ENCODE data around the gene PRKCG. TPM values are rescaled to one million over a fixed set of nuclear protein-coding genes. Genes with fewer than 3 reads are reported as not detected.
A peak's percentile ranks its signal among the peaks of the same experiment; 100 is the strongest.

The PRKCG gene
- total and polyA plus RNA-seq, 2 of the 8 experiments (the other 6 are each of a cell fraction or from before 2014, with no cell fraction given), result 6.1 to 10.6 TPM

DNA sequence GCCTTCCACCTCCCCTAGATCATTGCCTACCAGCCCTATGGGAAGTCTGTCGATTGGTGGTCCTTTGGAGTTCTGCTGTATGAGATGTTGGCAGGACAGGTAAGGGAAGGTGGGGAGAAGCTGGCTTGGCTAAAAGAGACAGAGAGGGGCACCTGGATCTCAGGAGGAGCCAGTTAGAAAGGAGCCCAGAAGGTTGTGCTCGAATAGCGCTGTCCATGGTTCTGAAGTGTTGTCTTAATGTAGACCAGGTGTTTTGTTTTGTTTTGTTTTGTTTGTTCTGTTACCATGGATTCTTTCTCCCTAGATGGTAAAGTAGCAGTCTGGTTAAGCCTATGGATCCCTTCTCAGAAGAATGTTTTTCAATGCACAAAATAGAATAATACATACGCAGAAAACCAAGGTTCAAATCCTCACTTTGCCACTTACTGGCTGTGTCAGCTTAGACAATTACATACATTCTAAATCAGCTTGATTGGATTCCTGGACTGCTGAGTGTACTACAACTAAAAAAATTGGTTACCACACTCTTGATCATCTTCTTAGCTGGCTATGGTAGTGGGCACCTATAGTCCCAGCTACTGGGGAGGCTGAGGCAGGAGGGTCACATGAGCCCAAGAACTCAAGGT lies 21.2 kb downstream of the PRKCG start:
- Histone ChIP-seq H2BK20ac (ENCODE audit: low read length) (no peak overlapping the region), H3K79me1 (ENCODE audit: low read depth, low read length) (0 out of 2 replicates have a peak, but pooled peaks cover 2% of the 10 kb centered on the region), H3K79me2 (ENCODE audit: control insufficient read depth in 1 of 2, insufficient read depth in 2 of 2, low read length in 2 of 2) (no peaks in the 10 kb centered on the region), H3K56ac (replicated peaks; ENCODE audit: insufficient read length, low read depth, low read length) (no peak overlapping the region), H3K27me3 (replicated peaks in 1 of 4; ENCODE audit: control insufficient read depth in 3 of 4, extremely low read depth in 1 of 4, insufficient read depth in 3 of 4, low read length in 3 of 4) (peaks cover 0 to 17% (median 13%) of the 10 kb centered on the region in 4 experiments; a peak in 5 of 7 replicates), H3K27ac (ENCODE audit: low read depth, low read length) (peak overlapping the region; percentile 32; the same call in 1 of the 2 replicates), H3K23me2 (ENCODE audit: low read depth, low read length) (peaks cover 8% of the 10 kb centered on the region), H3K4me1 (replicated peaks in 1 of 4; ENCODE audit: control insufficient read depth in 3 of 4, insufficient read depth in 4 of 4, low read length in 3 of 4) (peaks cover 0 to 15% (median 7%) of the 10 kb centered on the region in 4 experiments; a peak in 5 of 7 replicates), H4K8ac (ENCODE audit: extremely low read depth, insufficient read depth, low read length) (no peak overlapping the region), H2BK15ac (ENCODE audit: low read length) (no peak overlapping the region), H4K5ac (ENCODE audit: insufficient read length, low read depth, low read length) (no peak overlapping the region), H3K18ac (ENCODE audit: extremely low read depth, low read length) (no peak overlapping the region), H2BK120ac (replicated peaks; ENCODE audit: low read depth, low read length) (no peak overlapping the region), H3K9ac (replicated peaks in 1 of 4; ENCODE audit: extremely low read depth in 1 of 4, low read depth in 3 of 4, low read length in 3 of 4) (no peak overlapping the region), H3K9me3 (ENCODE audit: insufficient read depth in 2 of 2, low read depth in 1 of 2, low read length in 1 of 2) (no peaks in the 10 kb centered on the region), H3K36me3 (ENCODE audit: control insufficient read depth in 2 of 4, insufficient read depth in 4 of 4, low read length in 3 of 4) (peaks cover 0 to 8% (median 2%) of the 10 kb centered on the region in 4 experiments; a peak in 4 of 8 replicates), H2BK12ac (ENCODE audit: low read depth, low read length) (no peak overlapping the region), H3K14ac (ENCODE audit: insufficient read length) (no peak overlapping the region), H3K23ac (ENCODE audit: insufficient read length) (no peak overlapping the region), H4K20me1 (replicated peaks in 1 of 2; ENCODE audit: control insufficient read depth in 1 of 2, insufficient read depth in 2 of 2, low read length in 2 of 2) (peaks cover 0 to 3% of the 10 kb centered on the region in 2 experiments), H3K4me3 (ENCODE audit: extremely low read depth in 1 of 4, insufficient read depth in 2 of 4, low read depth in 3 of 4, low read length in 4 of 4) (no peak overlapping the region), H2AK5ac (ENCODE audit: low read depth, low read length) (peak overlapping the region; percentile 87; the same call in 1 of the 2 replicates), H2BK5ac (ENCODE audit: low read depth, low read length) (no peak overlapping the region), H3K4me2 (ENCODE audit: insufficient read depth in 1 of 2, low read depth in 2 of 2, low read length in 2 of 2) (no peak overlapping the region), H2AFZ (ENCODE audit: low read length) (no peak overlapping the region), H3K4ac (replicated peaks; ENCODE audit: insufficient read length, low read depth, low read length) (no peak overlapping the region), H4K91ac (replicated peaks; ENCODE audit: insufficient read length, low read length) (no peak overlapping the region)
- CTCF ChIA-PET (ENCODE audit: partially characterized antibody), result interaction anchor here (0.5 to 3.2 kb wide), 6 partner anchors 9 to 121 kb away, joined by 3 to 17 read pairs (median 4); no protein-coding TSS in a partner anchor
- FAIRE-seq (peak; percentile 92), DNase-seq (ENCODE audit: low read depth in 1 of 2, low spot score in 2 of 2) (peak in 1 of 2 experiments; percentile 69)
- peak; percentile 87 to 92; a peak in 3 of 4 replicates for TF ChIP-seq SIN3A (conservative IDR thresholded peaks at IDR 0.05 in 1 of 2, IDR thresholded peaks at IDR 0.05 in 1 of 2; ENCODE audit: low read depth in 1 of 2, low read length in 2 of 2)
- no peak for TF ChIP-seq BRCA1 (IDR thresholded peaks at IDR 0.05; ENCODE audit: low read depth, low read length)
- TF ChIP-seq EP300 (IDR thresholded peaks at IDR 0.05; ENCODE audit: borderline replicate concordance in 1 of 2, low read depth in 2 of 2, low read length in 2 of 2), result peak in 1 of 2 experiments; percentile 65; a peak in 1 of 3 replicates
- no peak for TF ChIP-seq ATF2 (IDR thresholded peaks at IDR 0.05; ENCODE audit: low read length)
- TF ChIP-seq SP1 (IDR thresholded peaks at IDR 0.05; ENCODE audit: low read depth, low read length), result 0 out of 2 replicates have a peak, but pooled peaks have one; percentile 38
- TF ChIP-seq TCF12 (IDR thresholded peaks at IDR 0.05; ENCODE audit: low read depth, low read length), result 0 out of 2 replicates have a peak, but pooled peaks have one; percentile 69
- no peak for TF ChIP-seq SAP30 (IDR thresholded peaks at IDR 0.05; ENCODE audit: insufficient read depth, insufficient replicate concordance, low read length)
- 65% methylated on average over 4 of the region's 4 CpGs; no CpG with 5 or more reads in 1 of the 2 experiments for WGBS, 2 experiments (ENCODE audit: extremely low coverage in 1 of 2, insufficient coverage in 1 of 2, insufficient read length in 1 of 2, insufficient replicate concordance in 2 of 2, low coverage in 1 of 2, low lambda C conversion rate in 2 of 2, missing lambda C conversion rate in 1 of 2)
- POLR2A ChIA-PET (ENCODE audit: partially characterized antibody), result interaction anchor here (0.9 to 2.1 kb wide), 4 partner anchors 11 to 49 kb away, joined by 3 to 6 read pairs (median 4); no protein-coding TSS in a partner anchor
